Endothelial cell of umbilical vein (primary cell): ENCODE results near the gene SLC6A19. TPM values are rescaled to one million over a fixed set of nuclear protein-coding genes. Genes with fewer than 3 reads are reported as not detected.

ENCODE experiments used
- BruUV-seq: library from RNA; stranded (reverse); fragments of 400-500 nt; replicated peaks from 2 replicates; lab custom pipeline; 2021; lab: Mats Ljungman, UMichigan
- CTCF ChIA-PET: fragments of 300-600, 350-600 bp; sonication (Branson Sonifier 250); formaldehyde crosslinking; loops from one replicate; lab custom pipeline; 2021; ENCODE audit warnings: antibody characterized with exemption, inconsistent platforms; lab: Charles Lee
- POLR2A ChIA-PET: fragments of 300-600, 350-600 bp; sonication (Branson Sonifier 250); formaldehyde crosslinking; loops from one replicate; lab custom pipeline; 2021; ENCODE audit warnings: antibody characterized with exemption, inconsistent platforms; lab: Charles Lee
- DNase-seq: peaks from one replicate; pipeline ENCODE4 v3.0.0-alpha.2; 2011; ENCODE audit warnings: low read depth, low spot score
- FAIRE-seq: peaks from 2 replicates; lab custom pipeline; 2011; peaks lifted over from hg19 to GRCh38; lab: Jason Lieb, UNC
- H2AFZ ChIP-seq: 2 replicates; pipeline ENCODE4 v1.6.0; 2012; ENCODE audit warnings: low read depth, low read length, control low read depth, inconsistent platforms
- H3K27ac ChIP-seq: 2 replicates; pipeline ENCODE4 v1.5.1; 2011; ENCODE audit warnings: low read depth, mild to moderate bottlenecking, control low read depth, low read length, moderate library complexity; ENCODE audit not compliant: insufficient read depth
- H3K27me3 ChIP-seq, 2 experiments: 2 replicates each; pipeline versions ENCODE4 v1.6.0 to v1.6.1; 2011; ENCODE audit warnings: low read length in 2 of 2, mixed read lengths in 1 of 2; ENCODE audit not compliant: control insufficient read depth in 2 of 2, insufficient read depth in 2 of 2
- H3K36me3 ChIP-seq, 2 experiments: 2 replicates in 1 of 2; 3 replicates in 1 of 2; pipeline ENCODE4 v1.5.1; 2011; ENCODE audit warnings: low read length in 2 of 2, mild to moderate bottlenecking in 1 of 2, moderate library complexity in 1 of 2; ENCODE audit not compliant: control insufficient read depth in 2 of 2, insufficient read depth in 2 of 2; ENCODE audit errors: extremely low read depth in 1 of 2
- H3K4me1 ChIP-seq: 3 replicates; pipeline ENCODE4 v1.5.1; 2011; ENCODE audit warnings: mild to moderate bottlenecking, low read length; ENCODE audit not compliant: control insufficient read depth, insufficient read depth; ENCODE audit errors: extremely low read depth
- H3K4me2 ChIP-seq: 2 replicates; pipeline ENCODE4 v1.6.1; 2011; ENCODE audit warnings: low read length, control low read depth, mixed read lengths; ENCODE audit not compliant: insufficient read depth
- H3K4me3 ChIP-seq, 3 experiments: fragments of 200-600 bp in 1 of 3; sonication (generic), shearing (Covaris generic) in 1 of 3; replicated peaks in 1 of 3; 2 replicates each; pipeline ENCODE4 v1.5.1; 2011 to 2016; ENCODE audit warnings: control low read depth in 3 of 3, low read length in 3 of 3, mild to moderate bottlenecking in 2 of 3, inconsistent platforms in 1 of 3, low read depth in 1 of 3, moderate library complexity in 1 of 3; ENCODE audit not compliant: insufficient read depth in 1 of 3
- H3K79me2 ChIP-seq: 2 replicates; pipeline ENCODE4 v1.6.0; 2012; ENCODE audit warnings: low read length, inconsistent platforms; ENCODE audit not compliant: control insufficient read depth, insufficient read depth
- H3K9ac ChIP-seq: replicated peaks from 2 replicates; pipeline ENCODE3; 2011; ENCODE audit warnings: low read length, control low read depth; ENCODE audit not compliant: insufficient read depth; ENCODE audit errors: extremely low read depth
- H3K9me1 ChIP-seq: replicated peaks from 3 replicates; pipeline ENCODE4 v1.6.0; 2011; ENCODE audit warnings: mild to moderate bottlenecking, low read length; ENCODE audit not compliant: control insufficient read depth, insufficient read depth; ENCODE audit errors: extremely low read depth
- H3K9me3 ChIP-seq: replicated peaks from 2 replicates; pipeline ENCODE4 v1.5.1; 2012; ENCODE audit warnings: low read length, inconsistent platforms; ENCODE audit not compliant: control insufficient read depth, insufficient read depth
- H4K20me1 ChIP-seq: replicated peaks from 2 replicates; pipeline ENCODE3; 2011; ENCODE audit warnings: mild to moderate bottlenecking, low read length; ENCODE audit not compliant: control insufficient read depth, insufficient read depth; ENCODE audit errors: extremely low read depth
- CTCF ChIP-seq, 2 donors: IDR thresholded peaks; 1 replicate in 1 of 2; 2 replicates in 1 of 2; pipeline ENCODE4 v1.5.1; 2011; ENCODE audit warnings: low read length in 2 of 2, mild to moderate bottlenecking in 2 of 2, moderate library complexity in 2 of 2, control low read depth in 1 of 2, inconsistent platforms in 1 of 2, low read depth in 1 of 2; ENCODE audit not compliant: insufficient read depth in 1 of 2; ENCODE audit errors: extremely low read depth in 1 of 2
- EZH2 ChIP-seq: IDR thresholded peaks from 2 replicates; pipeline ENCODE4 v1.6.1; 2012; ENCODE audit warnings: borderline replicate concordance, low read depth, mild to moderate bottlenecking, moderate library complexity, low read length, inconsistent platforms; ENCODE audit not compliant: severe bottlenecking
- GATA2 ChIP-seq: IDR thresholded peaks from 2 replicates; pipeline ENCODE4 v1.7.0; 2011; ENCODE audit warnings: low read depth, mild to moderate bottlenecking, moderate library complexity, mixed read lengths, low read length; ENCODE audit not compliant: insufficient read length, insufficient read depth
- JUN ChIP-seq: IDR thresholded peaks from 2 replicates; pipeline ENCODE4 v1.6.1; 2011; ENCODE audit warnings: borderline replicate concordance, low read depth; ENCODE audit not compliant: insufficient read length, insufficient read depth
- MAX ChIP-seq: IDR thresholded peaks from 2 replicates; pipeline ENCODE4 v1.6.1; 2011; ENCODE audit not compliant: insufficient read depth, insufficient read length
- MYC ChIP-seq: IDR thresholded peaks from one replicate; pipeline ENCODE4 v1.6.1; 2011; ENCODE audit warnings: mild to moderate bottlenecking, low read depth, low read length
- POLR2AphosphoS5 ChIP-seq: IDR thresholded peaks from 2 replicates; pipeline ENCODE4 v1.6.1; 2012; ENCODE audit warnings: low read depth, mild to moderate bottlenecking, control low read depth, low read length, moderate library complexity; ENCODE audit not compliant: insufficient read depth
- dilution Hi-C: fragments of 300-500 bp; cut with MboI; formaldehyde crosslinking; loops from one replicate; pipeline ENCODE4 v1.15.0; 2019; ENCODE audit warnings: low sequenced_read_pairs; ENCODE audit not compliant: extremely low pct_ligation_motif_present
- intact Hi-C: fragments of 100-400 bp; cut with micrococcal nuclease; formaldehyde crosslinking; loops from one replicate; pipeline ENCODE4 v1.10.0; 2022
- polyA plus RNA-seq, 4 experiments: library from polyadenylated mRNA; depleted of rRNA in 3 of 4; stranded (reverse) in 3 of 4; unstranded in 1 of 4; fragments of >200 nt; gene quantifications; 2 replicates each; pipeline versions ENCODE4 v1.2.1 to v1.2.3, GENCODE V29; 2011 to 2012; ENCODE audit warnings: missing spikeins in 1 of 4
- total RNA-seq: library from RNA; stranded (reverse); gene quantifications from 2 replicates; pipeline ENCODE4 v1.2.3, GENCODE V29; 2021

Gene SLC6A19
- total and polyA plus RNA-seq, 2 donors (not counting 3 experiments of a cell fraction or from before 2014, with no cell fraction given), result not detected

GRCh38 chr5:1207555-1207954, 6.2 kb downstream of the SLC6A19 start:
- Histone ChIP-seq H3K79me2 (no peaks in the 10 kb centered on the region), H3K9me3 (no peaks in the 10 kb centered on the region), H3K36me3 (no peaks in the 10 kb centered on the region), H3K4me2 (no peak overlapping the region), H3K9ac (no peak overlapping the region), H2AFZ (no peak overlapping the region), H3K4me3 (no peak overlapping the region), H4K20me1 (no peaks in the 10 kb centered on the region), H3K27me3 (no peaks in the 10 kb centered on the region), H3K9me1 (no peaks in the 10 kb centered on the region), H3K27ac (no peak overlapping the region), H3K4me1 (no peaks in the 10 kb centered on the region)
- no TSS peak for BruUV-seq
- ChIA-PET CTCF (interaction anchor here (1.4 to 4.0 kb wide), 3 partner anchors 435 to 446 kb away, joined by 11 to 55 read pairs (median 11); no protein-coding TSS in a partner anchor), POLR2A (no interaction called here)
- intact Hi-C loops (no loop called here), dilution Hi-C loops (no loop called here)
- FAIRE-seq, result no peak
- DNase-seq, result no peak
- TF ChIP-seq EZH2 (no peak), POLR2AphosphoS5 (no peak), MAX (no peak)

- dilution Hi-C loops, result no loop called here
- CTCF ChIA-PET, result interaction anchor here (0.7 to 4.0 kb wide), 9 partner anchors 25 to 445 kb away, joined by 3 to 55 read pairs (median 4); no protein-coding TSS in a partner anchor
- no peaks in the 10 kb centered on the region for H4K20me1 ChIP-seq
Observed at GRCh38 chr5:1208221-1208742, 6.9 kb downstream of the SLC6A19 start.

More at GRCh38 chr5:1208221-1208742, 6.9 kb downstream of the SLC6A19 start:
- no peak overlapping the region for H3K4me2 ChIP-seq
- no peak overlapping the region for H3K4me3 ChIP-seq
- TF ChIP-seq MYC (no peak), EZH2 (no peak), CTCF (IDR thresholded peaks at IDR 0.05; ENCODE audit: extremely low read depth in 1 of 2, insufficient read depth in 1 of 2, low read depth in 1 of 2, low read length in 2 of 2) (no peak), JUN (no peak), GATA2 (no peak)
- no peak for FAIRE-seq
- H3K9me1 ChIP-seq, result no peaks in the 10 kb centered on the region
- no peaks in the 10 kb centered on the region for H3K27me3 ChIP-seq
- no peaks in the 10 kb centered on the region for H3K4me1 ChIP-seq
- no peak overlapping the region for H3K27ac ChIP-seq
- intact Hi-C loops, result loop anchor here (2.0 kb wide), 1 partner anchor 437 kb away; no protein-coding TSS in a partner anchor
- no peaks in the 10 kb centered on the region for H3K79me2 ChIP-seq
- no peak overlapping the region for H3K9ac ChIP-seq
- POLR2A ChIA-PET, result interaction anchor here (0.6 kb wide), 1 partner anchor 220 kb away, joined by 3 read pairs; no protein-coding TSS in a partner anchor
- no peaks in the 10 kb centered on the region for H3K9me3 ChIP-seq
- no peaks in the 10 kb centered on the region for H3K36me3 ChIP-seq
- BruUV-seq, result no TSS peak
- no peak for DNase-seq
- no peak overlapping the region for H2AFZ ChIP-seq
